GM12872 (cell line): Measurements from ENCODE around the gene GKN2.

Experiments
- TF ChIP-seq, protein P1 (sequence below): IDR thresholded peaks from 3 replicates; pipeline ENCODE4 v1.5.1; 2011; ENCODE audit warnings: low read depth, mild to moderate bottlenecking, low read length, moderate library complexity; ENCODE audit not compliant: insufficient read depth

The GKN2 gene

DNA sequence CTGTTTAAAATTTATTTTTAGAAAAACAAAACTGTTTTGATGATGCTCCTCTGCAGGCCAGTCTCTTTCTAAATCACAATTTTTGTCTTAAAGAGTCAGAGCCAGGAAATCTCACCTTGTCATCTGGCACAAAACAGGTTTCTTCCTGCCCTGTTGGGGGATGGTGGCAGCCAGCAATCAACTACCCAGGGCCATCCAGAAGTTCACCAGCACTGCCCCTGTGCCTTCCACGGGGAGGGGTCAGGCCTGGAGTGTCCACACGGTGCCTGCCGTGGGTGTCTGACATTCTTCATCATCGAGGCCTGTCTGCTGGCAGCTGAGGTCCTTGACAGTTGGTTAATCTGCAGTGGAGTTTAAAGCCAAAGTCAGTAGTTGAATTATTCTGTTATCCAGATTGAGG is 41.4 kb downstream of the GKN2 start:
- TF ChIP-seq, protein P1, sequence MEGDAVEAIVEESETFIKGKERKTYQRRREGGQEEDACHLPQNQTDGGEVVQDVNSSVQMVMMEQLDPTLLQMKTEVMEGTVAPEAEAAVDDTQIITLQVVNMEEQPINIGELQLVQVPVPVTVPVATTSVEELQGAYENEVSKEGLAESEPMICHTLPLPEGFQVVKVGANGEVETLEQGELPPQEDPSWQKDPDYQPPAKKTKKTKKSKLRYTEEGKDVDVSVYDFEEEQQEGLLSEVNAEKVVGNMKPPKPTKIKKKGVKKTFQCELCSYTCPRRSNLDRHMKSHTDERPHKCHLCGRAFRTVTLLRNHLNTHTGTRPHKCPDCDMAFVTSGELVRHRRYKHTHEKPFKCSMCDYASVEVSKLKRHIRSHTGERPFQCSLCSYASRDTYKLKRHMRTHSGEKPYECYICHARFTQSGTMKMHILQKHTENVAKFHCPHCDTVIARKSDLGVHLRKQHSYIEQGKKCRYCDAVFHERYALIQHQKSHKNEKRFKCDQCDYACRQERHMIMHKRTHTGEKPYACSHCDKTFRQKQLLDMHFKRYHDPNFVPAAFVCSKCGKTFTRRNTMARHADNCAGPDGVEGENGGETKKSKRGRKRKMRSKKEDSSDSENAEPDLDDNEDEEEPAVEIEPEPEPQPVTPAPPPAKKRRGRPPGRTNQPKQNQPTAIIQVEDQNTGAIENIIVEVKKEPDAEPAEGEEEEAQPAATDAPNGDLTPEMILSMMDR = no peak

GRCh38 chr2:68909793-68910674 is 42.7 kb downstream of the GKN2 start:
- TF ChIP-seq, protein P1 = peak; percentile 86

DNA sequence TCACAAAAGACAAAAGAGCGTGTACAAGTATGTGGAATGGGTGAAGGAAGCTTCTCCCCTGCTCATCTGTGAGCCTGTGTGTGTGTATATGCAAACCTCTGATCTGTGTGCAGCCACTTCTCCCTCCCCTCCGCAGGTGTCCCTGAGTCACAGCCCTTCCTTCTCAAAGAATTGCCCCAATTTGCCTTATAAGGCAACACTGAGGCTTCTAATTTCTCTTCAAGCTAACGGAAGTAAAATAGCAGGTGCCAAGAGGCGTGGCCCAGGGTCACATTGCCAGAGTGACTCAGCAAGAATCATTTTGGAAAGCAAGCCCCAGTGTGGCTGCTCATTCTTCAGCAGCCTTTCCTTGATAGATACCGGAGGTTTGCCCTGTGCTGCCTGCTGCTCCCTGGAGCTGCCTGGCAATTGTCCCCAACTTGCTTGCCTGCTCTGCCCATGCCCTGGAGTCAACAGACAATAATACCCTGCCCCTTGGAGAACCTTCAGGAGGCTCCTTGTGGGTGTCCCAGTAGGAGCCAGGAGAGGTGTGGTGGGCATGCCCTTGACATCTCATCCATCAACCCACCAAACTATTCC is 44.2 kb downstream of the GKN2 start:
- TF ChIP-seq, protein P1 = no peak

- TF ChIP-seq, protein P1 = no peak
Observed at GRCh38 chr2:68907920-68908253, 44.8 kb downstream of the GKN2 start.

GRCh38 chr2:68907232-68907919 is 45.3 kb downstream of the GKN2 start:
- TF ChIP-seq, protein P1 = no peak

- TF ChIP-seq, protein P1 = no peak
Observed at GRCh38 chr2:68906716-68907115, 46.0 kb downstream of the GKN2 start.

DNA sequence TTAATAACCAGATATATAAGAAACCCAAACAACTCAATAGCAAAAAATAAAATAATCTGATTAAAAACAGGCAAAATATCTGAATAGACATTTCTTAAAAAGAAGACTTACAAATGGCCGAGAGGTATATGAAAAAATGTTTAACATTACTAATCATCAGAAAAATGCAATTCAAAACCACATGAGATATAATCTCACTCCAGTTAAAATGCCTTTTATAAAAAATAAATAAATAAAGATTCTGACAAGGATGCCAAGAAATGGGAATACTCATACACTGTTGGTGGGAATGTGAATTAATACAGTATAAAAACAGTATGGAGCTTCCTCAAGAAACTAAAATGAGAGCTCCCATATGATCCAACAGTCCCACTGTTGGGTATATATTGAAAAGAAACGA is 47.6 kb downstream of the GKN2 start:
- TF ChIP-seq, protein P1 = no peak
